ENCODE results near the gene TSPAN33.

DNA sequence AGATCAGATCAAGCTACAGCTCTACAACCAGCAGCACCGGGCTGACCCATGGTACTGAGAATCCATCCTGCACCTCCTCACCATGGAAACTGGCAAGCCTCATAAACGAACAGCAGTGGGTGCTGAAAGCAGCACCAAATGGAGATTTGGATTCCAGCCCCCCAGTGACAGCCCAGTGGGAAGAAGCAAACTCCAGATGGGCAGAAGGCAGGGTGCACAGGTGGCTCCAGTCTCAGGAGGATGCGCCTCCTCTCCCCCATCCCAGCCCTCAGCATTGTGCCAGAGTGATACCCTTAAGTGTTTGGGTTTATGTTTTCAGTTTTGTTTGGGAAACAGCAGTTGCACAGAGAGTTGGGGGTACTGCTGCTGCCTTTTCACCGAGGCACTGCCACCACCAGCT is 23.3 kb downstream of the TSPAN33 start:
- TF ChIP-seq CTCF (conservative IDR thresholded peaks at IDR 0.05 in 1 of 2, IDR thresholded peaks at IDR 0.05 in 1 of 2; ENCODE audit: extremely low read depth in 1 of 2, insufficient read depth in 1 of 2, low read depth in 1 of 2, low read length in 2 of 2) = no peak
- no peak for TF ChIP-seq EZH2 (IDR thresholded peaks at IDR 0.05; ENCODE audit: borderline replicate concordance, low read length)

Data from mammary epithelial cell (primary cell).